ENCODE results near the gene IFNL4.
A peak's percentile ranks its signal among the peaks of the same experiment; 100 is the strongest.

Gene IFNL4

GRCh38 chr19:39196860-39197562 is 51.6 kb downstream of the IFNL4 start, which contains the start of gene NCCRP1:
TSS of gene NCCRP1 (plus strand) at chr19:39196964. CDS start at chr19:39196983, 19 bp downstream.
- peaks cover 25% of the 10 kb centered on the region for H3K4me1 Mint-ChIP-seq
- peaks cover 93% of the 10 kb centered on the region for H3K27me3 Mint-ChIP-seq
- no peak within 1 kb of the TSS for H3K27ac Mint-ChIP-seq
- H3K9me3 Mint-ChIP-seq, result no peaks in the 10 kb centered on the region
- peak within 1 kb of the TSS; percentile 55 to 65 for H3K4me3 Mint-ChIP-seq
- ATAC-seq (peak; percentile 29), DNase-seq (no peak)

GRCh38 chr19:39196320-39196719 is 52.3 kb downstream of the IFNL4 start:
- Mint-ChIP-seq H3K4me3 (peak overlapping the region in 1 of 2 donors; percentile 65), H3K27me3 (peaks cover 93% of the 10 kb centered on the region)
- no peak for ATAC-seq

More at GRCh38 chr19:39196320-39196719, 52.3 kb downstream of the IFNL4 start:
- DNase-seq, result no peak
- Mint-ChIP-seq H3K4me1 (peaks cover 25% of the 10 kb centered on the region), H3K27ac (no peak overlapping the region), H3K9me3 (no peaks in the 10 kb centered on the region)
